Hepatocyte (in vitro differentiated cells): ENCODE data around the gene FAM163A. TPM values are rescaled to one million over a fixed set of nuclear protein-coding genes. Genes with fewer than 3 reads are reported as not detected.
"Not testable (repeated sequence)": the region's sequence is repeated elsewhere in the genome, so short reads cannot be mapped to it uniquely, and the experiment has no call there.

ENCODE experiments used
- DNase-seq: peaks from one replicate; pipeline ENCODE4 v3.0.0-alpha.2; 2016; ENCODE audit warnings: low spot score
- H2AFZ ChIP-seq: fragments of 200-600 bp; sonication (generic); 2 replicates; pipeline ENCODE4 v1.6.0; 2016; ENCODE audit warnings: antibody characterized with exemption, mild to moderate bottlenecking
- H3K27ac ChIP-seq: fragments of 200-600 bp; sonication (generic); 2 replicates; pipeline ENCODE4 v1.5.1; 2016; ENCODE audit warnings: mild to moderate bottlenecking
- H3K27me3 ChIP-seq: fragments of 200-600 bp; sonication (generic); 2 replicates; pipeline ENCODE4 v1.6.1; 2016
- H3K36me3 ChIP-seq: fragments of 200-600 bp; sonication (generic); replicated peaks from 2 replicates; pipeline ENCODE4 v1.5.1; 2016; ENCODE audit warnings: low read depth; ENCODE audit not compliant: insufficient read depth
- H3K4me1 ChIP-seq: fragments of 200-600 bp; sonication (generic); 2 replicates; pipeline ENCODE4 v1.5.1; 2016; ENCODE audit warnings: mild to moderate bottlenecking, moderate library complexity; ENCODE audit not compliant: insufficient read depth
- H3K4me2 ChIP-seq: fragments of 200-600 bp; sonication (generic); 2 replicates; pipeline ENCODE4 v1.6.0; 2016
- H3K4me3 ChIP-seq: fragments of 200-600 bp; sonication (generic); 2 replicates; pipeline ENCODE4 v1.5.1; 2016; ENCODE audit warnings: mild to moderate bottlenecking
- H3K79me2 ChIP-seq: fragments of 200-600 bp; sonication (generic); 2 replicates; pipeline ENCODE4 v1.6.0; 2017; ENCODE audit warnings: mild to moderate bottlenecking
- H3K9me2 ChIP-seq: fragments of 200-600 bp; sonication (generic); replicated peaks from 2 replicates; pipeline ENCODE4 v1.6.0; 2017; ENCODE audit warnings: mild to moderate bottlenecking; ENCODE audit not compliant: insufficient read depth
- H3K9me3 ChIP-seq: fragments of 200-600 bp; sonication (generic); 2 replicates; pipeline ENCODE4 v1.5.1; 2016; ENCODE audit warnings: low read depth, mild to moderate bottlenecking
- H4K20me1 ChIP-seq: fragments of 200-600 bp; sonication (generic); 2 replicates; pipeline ENCODE4 v1.6.0; 2016; ENCODE audit warnings: mild to moderate bottlenecking; ENCODE audit not compliant: insufficient read depth, poor library complexity, severe bottlenecking
- EZH2 ChIP-seq: fragments of 200-600 bp; sonication (generic); IDR thresholded peaks from 2 replicates; pipeline ENCODE4 v1.6.1; 2016; ENCODE audit warnings: antibody characterized with exemption, mild to moderate bottlenecking, borderline replicate concordance
- EZH2phosphoT487 ChIP-seq: fragments of 200-600 bp; sonication (generic); IDR thresholded peaks from one replicate; pipeline ENCODE4 v1.6.1; 2018; ENCODE audit warnings: antibody characterized with exemption, mild to moderate bottlenecking, low read depth, moderate library complexity; ENCODE audit not compliant: unreplicated experiment, severe bottlenecking
- WGBS: methylation state at CpG from one replicate; pipeline ENCODE4 v1.1.6; 2016; ENCODE audit warnings: low lambda C conversion rate; ENCODE audit errors: missing lambda C conversion rate; 5-methylcytosine and 5-hydroxymethylcytosine counted together
- polyA plus RNA-seq: library from polyadenylated mRNA; unstranded; fragments of >200 nt; fragmentation: Nextera tagmentation; extraction: Ambion mirVana; gene quantifications from 2 replicates; pipeline ENCODE4 v1.2.1, GENCODE V29; 2016
- total RNA-seq: library from RNA; depleted of rRNA; stranded (reverse); fragments of >200 nt; gene quantifications from 2 replicates; pipeline ENCODE4 v1.2.3, GENCODE V29; 2014
- TF ChIP-seq, protein P1 (sequence below): fragments of 200-600 bp; sonication (generic); IDR thresholded peaks from 2 replicates; pipeline ENCODE4 v1.5.1; 2016; ENCODE audit warnings: antibody characterized with exemption, mild to moderate bottlenecking; ENCODE audit not compliant: poor library complexity

The FAM163A gene
- total and polyA plus RNA-seq, 2 experiments from 2014 or later = 0.43 to 0.87 TPM

DNA sequence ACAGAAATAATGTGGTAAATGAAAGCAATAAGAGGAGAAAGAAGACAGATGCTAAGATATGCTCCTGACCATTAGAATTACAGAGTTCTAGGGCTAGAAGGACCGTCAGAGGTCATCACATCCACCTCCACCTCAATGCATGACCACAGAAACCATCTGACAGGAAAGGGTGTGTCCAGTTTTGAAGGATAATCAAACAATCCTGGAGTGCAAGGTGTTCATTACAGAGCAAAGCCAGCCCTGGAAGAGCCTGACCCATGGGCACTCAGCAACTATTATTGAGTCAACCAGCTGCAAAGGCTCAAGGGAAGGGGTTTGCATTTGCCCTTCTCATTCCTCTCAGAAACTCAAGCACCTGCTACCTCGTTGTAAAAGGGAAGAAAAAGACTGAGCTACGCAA lies 88.1 kb downstream of the FAM163A start:
- no peaks in the 10 kb centered on the region for H3K36me3 ChIP-seq
- no peaks in the 10 kb centered on the region for H3K9me3 ChIP-seq
- no peaks in the 10 kb centered on the region for H3K79me2 ChIP-seq
- H3K4me1 ChIP-seq = no peaks in the 10 kb centered on the region
- H3K4me3 ChIP-seq = no peak overlapping the region
- H2AFZ ChIP-seq = no peak overlapping the region
- 75% methylated on average over 3 of the region's 3 CpGs for WGBS
- no peaks in the 10 kb centered on the region for H3K27me3 ChIP-seq
- H3K27ac ChIP-seq = no peak overlapping the region
- TF ChIP-seq, protein P1, sequence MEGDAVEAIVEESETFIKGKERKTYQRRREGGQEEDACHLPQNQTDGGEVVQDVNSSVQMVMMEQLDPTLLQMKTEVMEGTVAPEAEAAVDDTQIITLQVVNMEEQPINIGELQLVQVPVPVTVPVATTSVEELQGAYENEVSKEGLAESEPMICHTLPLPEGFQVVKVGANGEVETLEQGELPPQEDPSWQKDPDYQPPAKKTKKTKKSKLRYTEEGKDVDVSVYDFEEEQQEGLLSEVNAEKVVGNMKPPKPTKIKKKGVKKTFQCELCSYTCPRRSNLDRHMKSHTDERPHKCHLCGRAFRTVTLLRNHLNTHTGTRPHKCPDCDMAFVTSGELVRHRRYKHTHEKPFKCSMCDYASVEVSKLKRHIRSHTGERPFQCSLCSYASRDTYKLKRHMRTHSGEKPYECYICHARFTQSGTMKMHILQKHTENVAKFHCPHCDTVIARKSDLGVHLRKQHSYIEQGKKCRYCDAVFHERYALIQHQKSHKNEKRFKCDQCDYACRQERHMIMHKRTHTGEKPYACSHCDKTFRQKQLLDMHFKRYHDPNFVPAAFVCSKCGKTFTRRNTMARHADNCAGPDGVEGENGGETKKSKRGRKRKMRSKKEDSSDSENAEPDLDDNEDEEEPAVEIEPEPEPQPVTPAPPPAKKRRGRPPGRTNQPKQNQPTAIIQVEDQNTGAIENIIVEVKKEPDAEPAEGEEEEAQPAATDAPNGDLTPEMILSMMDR = no peak
- TF ChIP-seq EZH2phosphoT487 (no peak), EZH2 (no peak)
- DNase-seq = no peak
- H3K4me2 ChIP-seq = no peak overlapping the region
- H4K20me1 ChIP-seq = no peaks in the 10 kb centered on the region
- no peaks in the 10 kb centered on the region for H3K9me2 ChIP-seq

- H3K4me2 ChIP-seq = no peak overlapping the region
- WGBS = 72% methylated on average over 9 of the region's 9 CpGs
- no peaks in the 10 kb centered on the region for H3K27me3 ChIP-seq
- H3K36me3 ChIP-seq = no peaks in the 10 kb centered on the region
- H4K20me1 ChIP-seq = no peaks in the 10 kb centered on the region
- no peak overlapping the region for H3K27ac ChIP-seq
- H3K79me2 ChIP-seq = no peaks in the 10 kb centered on the region
- no peaks in the 10 kb centered on the region for H3K9me2 ChIP-seq
- no peaks in the 10 kb centered on the region for H3K9me3 ChIP-seq
- TF ChIP-seq, protein P1 = no peak
- TF ChIP-seq EZH2phosphoT487 = no peak
- no peak for TF ChIP-seq EZH2
- H3K4me1 ChIP-seq = no peaks in the 10 kb centered on the region
- H3K4me3 ChIP-seq = no peak overlapping the region
- no peak overlapping the region for H2AFZ ChIP-seq
- no peak for DNase-seq
These were observed 89.0 kb downstream of the FAM163A start for GRCh38 chr1:179831852-179832699.

DNA sequence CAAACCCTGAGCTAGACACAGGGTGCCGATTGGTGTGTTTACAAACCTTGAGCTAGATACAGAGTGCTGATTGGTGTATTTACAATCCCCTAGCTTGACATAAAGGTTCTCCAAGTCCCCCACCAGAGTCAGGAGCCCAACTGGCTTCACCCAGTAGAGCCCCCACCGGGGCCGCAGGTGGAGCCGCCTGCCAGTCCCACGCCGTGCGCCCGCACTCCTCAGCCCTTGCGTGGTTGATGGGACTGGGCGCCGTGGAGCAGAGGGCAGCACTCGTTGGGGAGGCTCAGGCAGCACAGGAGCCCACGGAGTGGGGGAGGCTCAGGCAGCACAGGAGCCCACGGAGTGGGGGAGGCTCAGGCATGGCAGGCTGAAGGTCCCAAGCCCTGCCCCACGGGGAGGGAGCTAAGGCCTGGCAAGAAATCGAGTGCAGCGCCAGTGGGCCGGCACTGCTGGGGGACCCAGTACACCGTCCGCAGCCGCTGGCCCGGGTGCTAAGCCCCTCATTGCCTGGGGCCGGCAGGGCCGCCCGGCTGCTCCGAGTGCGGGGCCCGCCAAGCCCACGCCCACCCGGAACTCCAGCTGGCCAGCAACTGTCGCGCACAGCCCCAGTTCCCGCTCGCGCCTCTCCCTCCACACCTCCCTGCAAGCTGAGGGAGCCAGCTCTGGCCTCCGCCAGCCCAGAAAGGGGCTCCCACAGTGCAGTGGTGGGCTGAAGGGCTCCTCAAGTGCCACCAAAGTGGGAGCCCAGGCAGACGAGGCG lies 93.8 kb downstream of the FAM163A start:
- DNase-seq, H3K36me3 ChIP-seq, H2AFZ ChIP-seq, H3K27ac ChIP-seq, H3K4me2 ChIP-seq, H3K9me2 ChIP-seq, H3K4me1 ChIP-seq, H3K4me3 ChIP-seq, H4K20me1 ChIP-seq, H3K9me3 ChIP-seq, H3K79me2 ChIP-seq, H3K27me3 ChIP-seq: not testable (repeated sequence)
- 98% methylated on average over 28 of the region's 38 CpGs for WGBS

DNA sequence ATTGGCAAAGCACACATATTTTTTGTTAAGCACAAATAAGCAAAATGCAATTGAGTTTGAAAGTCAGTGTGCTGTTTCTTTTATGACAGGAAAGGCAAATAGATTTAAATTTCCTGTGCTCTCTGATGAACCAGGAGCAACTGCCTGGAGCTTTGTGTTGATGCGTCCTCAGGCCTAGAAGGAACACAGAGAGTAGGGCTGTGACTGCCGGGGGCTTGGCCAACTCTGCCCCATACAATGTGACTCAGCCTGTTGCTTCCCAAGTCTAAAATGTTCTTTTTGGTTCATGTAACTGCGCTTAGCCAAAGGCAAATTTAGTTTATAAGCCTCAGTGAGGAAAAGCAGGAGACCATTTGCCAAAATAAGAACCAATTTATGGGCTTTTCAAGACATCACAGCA lies 97.0 kb downstream of the FAM163A start:
- H3K9me2 ChIP-seq = no peaks in the 10 kb centered on the region
- no peak overlapping the region for H2AFZ ChIP-seq
- no peaks in the 10 kb centered on the region for H3K27me3 ChIP-seq
- H3K4me3 ChIP-seq = no peak overlapping the region
- H4K20me1 ChIP-seq = no peaks in the 10 kb centered on the region
- H3K9me3 ChIP-seq = no peaks in the 10 kb centered on the region
- no peak overlapping the region for H3K27ac ChIP-seq
- TF ChIP-seq, protein P1 = no peak
- TF ChIP-seq EZH2 (no peak), EZH2phosphoT487 (no peak)
- H3K4me1 ChIP-seq = peaks cover 4% of the 10 kb centered on the region
- H3K79me2 ChIP-seq = no peaks in the 10 kb centered on the region
- no peaks in the 10 kb centered on the region for H3K36me3 ChIP-seq
- WGBS = 75% methylated on average over 3 of the region's 3 CpGs
- no peak overlapping the region for H3K4me2 ChIP-seq
- DNase-seq = no peak
